SK-N-SH treated with all-trans-retinoic acid at 6 μM for 48 hours (cell line): ENCODE data around the gene TSSC4.

Source experiments
- ATAC-seq: fragments of 200-7000 bp; cut with Tn5 transposase; 3 replicates; pipeline ENCODE4 v1.9.1; 2020; ENCODE audit warnings: mild to moderate bottlenecking, moderate library complexity
- ARNTL ChIP-seq: fragments of 450-650 bp; formaldehyde crosslinking; IDR thresholded peaks from 2 replicates; pipeline ENCODE4 v1.5.0; 2020; ENCODE audit warnings: low read depth, mild to moderate bottlenecking, moderate library complexity, borderline replicate concordance
- CSDC2 ChIP-seq: fragments of 250-450 bp; sonication (Bioruptor Pico); IDR thresholded peaks from 2 replicates; pipeline ENCODE4 v1.5.0; 2020; ENCODE audit warnings: mild to moderate bottlenecking, moderate library complexity
- GLIS3 ChIP-seq: fragments of 250-450 bp; sonication (Bioruptor Pico); IDR thresholded peaks from 2 replicates; pipeline ENCODE4 v1.5.0; 2020; ENCODE audit warnings: mild to moderate bottlenecking, moderate library complexity
- ISL1 ChIP-seq: fragments of 250-450 bp; sonication (Bioruptor Pico); IDR thresholded peaks from 2 replicates; pipeline ENCODE4 v2.1.2; 2022; ENCODE audit warnings: mild to moderate bottlenecking, moderate library complexity
- OSR1 ChIP-seq: fragments of 250-450 bp; sonication (Bioruptor Pico); IDR thresholded peaks from 2 replicates; pipeline ENCODE4 v1.8.0; 2022; ENCODE audit warnings: moderate library complexity, mild to moderate bottlenecking, inconsistent platforms
- PATZ1 ChIP-seq: fragments of 250-450 bp; sonication (Bioruptor Pico); IDR thresholded peaks from 2 replicates; pipeline ENCODE4 v1.8.0; 2020; ENCODE audit warnings: mild to moderate bottlenecking, moderate library complexity, borderline replicate concordance
- POU6F1 ChIP-seq: fragments of 250-450 bp; sonication (Bioruptor Pico); IDR thresholded peaks from 2 replicates; pipeline ENCODE4 v1.8.0; 2021; ENCODE audit warnings: low read depth, mild to moderate bottlenecking, moderate library complexity, borderline replicate concordance
- PPARA ChIP-seq: fragments of 250-450 bp; sonication (Bioruptor Pico); IDR thresholded peaks from 2 replicates; pipeline ENCODE4 v1.5.0; 2020; ENCODE audit warnings: mild to moderate bottlenecking, borderline replicate concordance
- TCF4 ChIP-seq: fragments of 250-450 bp; sonication (Bioruptor Pico); IDR thresholded peaks from 2 replicates; pipeline ENCODE4 v1.8.0; 2021; ENCODE audit warnings: mild to moderate bottlenecking, moderate library complexity, borderline replicate concordance
- ZC3H10 ChIP-seq: fragments of 250-450 bp; sonication (Bioruptor Pico); IDR thresholded peaks from 2 replicates; pipeline ENCODE4 v1.5.1; 2021; ENCODE audit warnings: mild to moderate bottlenecking, moderate library complexity
- ZFP3 ChIP-seq: fragments of 250-450 bp; sonication (Bioruptor Pico); IDR thresholded peaks from 2 replicates; pipeline ENCODE4 v1.5.0; 2020; ENCODE audit warnings: mild to moderate bottlenecking, moderate library complexity
- ZFP30 ChIP-seq: fragments of 450-650 bp; formaldehyde crosslinking; IDR thresholded peaks from 2 replicates; pipeline ENCODE4 v1.5.0; 2022; ENCODE audit warnings: mild to moderate bottlenecking, moderate library complexity
- ZNF565 ChIP-seq: fragments of 450-650 bp; formaldehyde crosslinking; conservative IDR thresholded peaks from 2 replicates; pipeline ENCODE4 v1.5.0; 2020; ENCODE audit warnings: low read depth, mild to moderate bottlenecking, moderate library complexity
- ZNF70 ChIP-seq: fragments of 450-650 bp; formaldehyde crosslinking; IDR thresholded peaks from 2 replicates; pipeline ENCODE4 v1.5.0; 2020; ENCODE audit warnings: mild to moderate bottlenecking, moderate library complexity
- ZNF8 ChIP-seq: fragments of 450-650 bp; formaldehyde crosslinking; IDR thresholded peaks from 2 replicates; pipeline ENCODE4 v1.5.0; 2020; ENCODE audit warnings: mild to moderate bottlenecking, moderate library complexity
- TF ChIP-seq, protein P1 (sequence below): fragments of 250-450 bp; sonication (Bioruptor Pico); IDR thresholded peaks from 2 replicates; pipeline ENCODE4 v1.5.1; 2021; ENCODE audit warnings: mild to moderate bottlenecking, moderate library complexity
- TF ChIP-seq, protein P2 (sequence below): fragments of 250-450 bp; sonication (Bioruptor Pico); IDR thresholded peaks from 2 replicates; pipeline ENCODE4 v1.5.0; 2020; ENCODE audit warnings: mild to moderate bottlenecking, moderate library complexity

Gene TSSC4

GRCh38 chr11:2387266-2387987, 13.1 kb upstream of the TSSC4 start:
- peak; percentile 21; the same call in 2 of the 3 replicates for ATAC-seq

DNA sequence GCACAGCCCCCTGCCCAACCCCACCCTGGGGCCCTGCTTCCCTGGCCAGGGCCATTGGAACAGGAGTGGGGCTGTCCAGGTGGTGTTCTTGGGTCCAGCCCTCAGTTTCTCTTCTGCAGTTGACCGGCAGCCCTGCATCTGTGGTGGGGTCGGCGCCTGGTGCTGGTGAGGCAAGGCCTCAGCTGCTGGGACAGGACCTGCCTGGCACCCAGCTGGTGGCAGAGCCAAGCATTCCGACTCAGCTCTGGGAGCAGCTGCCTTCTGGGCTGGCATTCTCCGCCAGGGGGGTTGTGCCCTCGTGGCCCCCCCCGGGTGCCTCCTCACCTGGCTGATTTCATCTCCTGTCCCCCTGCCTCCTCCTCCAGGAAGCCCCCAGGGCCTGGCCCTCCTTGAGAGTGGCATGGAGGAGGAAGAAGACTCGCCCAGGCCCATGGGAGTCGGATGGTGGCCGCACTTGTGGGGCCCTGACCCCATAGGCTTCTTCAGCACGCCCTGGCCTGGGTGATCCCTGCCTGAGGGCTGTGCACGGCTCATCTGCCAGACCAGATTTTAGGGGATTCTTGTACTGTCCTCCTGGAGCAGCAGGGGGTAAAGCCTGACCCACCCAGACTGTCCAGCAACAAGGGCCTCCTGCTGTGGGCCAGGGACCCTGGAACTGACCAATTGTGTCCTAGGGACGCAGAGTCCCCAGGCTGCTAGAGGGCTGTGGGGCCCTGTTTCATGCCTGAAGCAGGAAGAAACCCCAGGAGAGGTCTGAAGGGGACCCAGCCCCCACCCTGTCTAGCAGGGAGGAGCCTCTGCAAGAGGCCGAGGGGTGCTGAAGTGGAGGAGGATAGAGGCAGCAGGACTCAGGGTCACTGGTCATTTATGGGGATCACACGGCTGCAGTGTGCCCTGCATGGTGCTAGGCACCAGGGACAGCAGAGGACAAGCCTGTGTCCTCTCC, 11.8 kb upstream of the TSSC4 start:
- ATAC-seq, result no peak; the same call in 2 of the 3 replicates
- TF ChIP-seq, protein P1, sequence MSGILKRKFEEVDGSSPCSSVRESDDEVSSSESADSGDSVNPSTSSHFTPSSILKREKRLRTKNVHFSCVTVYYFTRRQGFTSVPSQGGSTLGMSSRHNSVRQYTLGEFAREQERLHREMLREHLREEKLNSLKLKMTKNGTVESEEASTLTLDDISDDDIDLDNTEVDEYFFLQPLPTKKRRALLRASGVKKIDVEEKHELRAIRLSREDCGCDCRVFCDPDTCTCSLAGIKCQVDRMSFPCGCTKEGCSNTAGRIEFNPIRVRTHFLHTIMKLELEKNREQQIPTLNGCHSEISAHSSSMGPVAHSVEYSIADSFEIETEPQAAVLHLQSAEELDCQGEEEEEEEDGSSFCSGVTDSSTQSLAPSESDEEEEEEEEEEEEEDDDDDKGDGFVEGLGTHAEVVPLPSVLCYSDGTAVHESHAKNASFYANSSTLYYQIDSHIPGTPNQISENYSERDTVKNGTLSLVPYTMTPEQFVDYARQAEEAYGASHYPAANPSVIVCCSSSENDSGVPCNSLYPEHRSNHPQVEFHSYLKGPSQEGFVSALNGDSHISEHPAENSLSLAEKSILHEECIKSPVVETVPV (CRISPR knock-in tag), result no peak
- TF ChIP-seq ZNF8 (CRISPR knock-in tag) (no peak), ZC3H10 (CRISPR knock-in tag) (no peak), ZFP30 (CRISPR knock-in tag) (no peak), ZNF70 (CRISPR knock-in tag) (no peak), PATZ1 (no peak), PPARA (CRISPR knock-in tag) (no peak), OSR1 (CRISPR knock-in tag) (no peak), ISL1 (CRISPR knock-in tag) (no peak), POU6F1 (no peak), GLIS3 (CRISPR knock-in tag) (no peak), TCF4 (CRISPR knock-in tag) (no peak)
- TF ChIP-seq, all 23 proteins: peak for 0

More at GRCh38 chr11:2387266-2387987, 13.1 kb upstream of the TSSC4 start:
- TF ChIP-seq ZNF565 (CRISPR knock-in tag) (no peak), PPARA (CRISPR knock-in tag) (no peak)
- TF ChIP-seq, all 23 proteins: peak for 0

DNA sequence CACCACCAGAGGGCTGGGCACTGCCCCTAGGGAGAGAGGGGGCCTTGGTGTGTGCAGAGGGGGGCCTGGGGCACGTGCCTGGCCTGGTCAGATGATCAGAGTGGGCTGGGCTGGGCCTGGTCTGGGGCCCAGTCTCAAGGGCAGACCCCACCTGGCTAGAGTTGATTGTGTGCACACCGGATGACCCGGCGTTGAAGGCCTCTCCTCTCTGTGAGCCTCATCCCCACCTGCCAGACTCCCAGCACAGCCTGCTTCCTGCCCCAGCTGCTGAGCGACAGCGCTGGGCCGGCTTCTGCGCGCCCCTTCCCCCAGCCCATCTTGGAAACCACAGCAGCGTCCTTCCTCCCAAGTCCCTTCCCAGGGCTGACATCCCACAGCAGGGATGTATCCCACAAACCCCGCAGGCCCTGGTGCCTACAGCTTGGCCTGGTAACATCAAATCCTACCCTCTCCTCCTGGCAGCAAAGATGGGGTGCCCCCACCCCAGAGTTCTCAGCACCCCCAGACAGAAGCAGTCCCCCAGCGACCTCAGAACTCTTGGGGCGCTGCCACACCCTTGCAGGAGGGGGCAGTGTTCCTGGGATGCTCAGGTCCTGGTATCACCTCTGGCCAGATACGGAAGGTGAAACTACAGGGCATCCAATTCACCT, 11.0 kb upstream of the TSSC4 start:
- no peak for ATAC-seq
- TF ChIP-seq ZFP3 (no peak), CSDC2 (no peak)
- TF ChIP-seq, all 23 proteins: peak for 0

- ATAC-seq, result no peak
- TF ChIP-seq TCF4 (CRISPR knock-in tag) (no peak), ARNTL (CRISPR knock-in tag) (no peak)
- TF ChIP-seq, all 23 proteins: peak for 0
Observed at GRCh38 chr11:2390091-2390724, 10.3 kb upstream of the TSSC4 start.

- peak; percentile 52 for ATAC-seq
- no peak for TF ChIP-seq ZNF565 (CRISPR knock-in tag)
- TF ChIP-seq ARNTL (CRISPR knock-in tag), result no peak
- TF ChIP-seq, protein P2, sequence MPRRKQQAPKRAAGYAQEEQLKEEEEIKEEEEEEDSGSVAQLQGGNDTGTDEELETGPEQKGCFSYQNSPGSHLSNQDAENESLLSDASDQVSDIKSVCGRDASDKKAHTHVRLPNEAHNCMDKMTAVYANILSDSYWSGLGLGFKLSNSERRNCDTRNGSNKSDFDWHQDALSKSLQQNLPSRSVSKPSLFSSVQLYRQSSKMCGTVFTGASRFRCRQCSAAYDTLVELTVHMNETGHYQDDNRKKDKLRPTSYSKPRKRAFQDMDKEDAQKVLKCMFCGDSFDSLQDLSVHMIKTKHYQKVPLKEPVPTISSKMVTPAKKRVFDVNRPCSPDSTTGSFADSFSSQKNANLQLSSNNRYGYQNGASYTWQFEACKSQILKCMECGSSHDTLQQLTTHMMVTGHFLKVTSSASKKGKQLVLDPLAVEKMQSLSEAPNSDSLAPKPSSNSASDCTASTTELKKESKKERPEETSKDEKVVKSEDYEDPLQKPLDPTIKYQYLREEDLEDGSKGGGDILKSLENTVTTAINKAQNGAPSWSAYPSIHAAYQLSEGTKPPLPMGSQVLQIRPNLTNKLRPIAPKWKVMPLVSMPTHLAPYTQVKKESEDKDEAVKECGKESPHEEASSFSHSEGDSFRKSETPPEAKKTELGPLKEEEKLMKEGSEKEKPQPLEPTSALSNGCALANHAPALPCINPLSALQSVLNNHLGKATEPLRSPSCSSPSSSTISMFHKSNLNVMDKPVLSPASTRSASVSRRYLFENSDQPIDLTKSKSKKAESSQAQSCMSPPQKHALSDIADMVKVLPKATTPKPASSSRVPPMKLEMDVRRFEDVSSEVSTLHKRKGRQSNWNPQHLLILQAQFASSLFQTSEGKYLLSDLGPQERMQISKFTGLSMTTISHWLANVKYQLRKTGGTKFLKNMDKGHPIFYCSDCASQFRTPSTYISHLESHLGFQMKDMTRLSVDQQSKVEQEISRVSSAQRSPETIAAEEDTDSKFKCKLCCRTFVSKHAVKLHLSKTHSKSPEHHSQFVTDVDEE (CRISPR knock-in tag), result no peak
- TF ChIP-seq PATZ1, result no peak
- TF ChIP-seq, protein P1 (CRISPR knock-in tag), result no peak
- TF ChIP-seq ZNF70 (CRISPR knock-in tag), result no peak
- no peak for TF ChIP-seq ZFP30 (CRISPR knock-in tag)
- no peak for TF ChIP-seq ZC3H10 (CRISPR knock-in tag)
- TF ChIP-seq PPARA (CRISPR knock-in tag), result no peak
- TF ChIP-seq TCF4 (CRISPR knock-in tag), result no peak
- no peak for TF ChIP-seq GLIS3 (CRISPR knock-in tag)
Observed at GRCh38 chr11:2390725-2391151, 9.8 kb upstream of the TSSC4 start.
